H1 (cell line): ENCODE results near the gene R3HDM2. TPM values are rescaled to one million over a fixed set of nuclear protein-coding genes. Genes with fewer than 3 reads are reported as not detected.

Experiments
- CTCF ChIA-PET: fragments of 300-600 bp; sonication (Branson Sonifier 250); formaldehyde crosslinking; loops from one replicate; lab custom pipeline; 2021; ENCODE audit not compliant: partially characterized antibody; lab: Charles Lee
- POLR2A ChIA-PET: fragments of 300-600 bp; sonication (Branson Sonifier 250); formaldehyde crosslinking; loops from one replicate; lab custom pipeline; 2021; ENCODE audit warnings: inconsistent platforms; ENCODE audit not compliant: partially characterized antibody; lab: Charles Lee
- DNase-seq, 2 experiments: peaks; one replicate each; pipeline versions ENCODE4 v3.0.0 to v3.0.0-alpha.2; 2010 to 2022; ENCODE audit warnings: low spot score in 2 of 2, low read depth in 1 of 2, mixed read lengths in 1 of 2
- FAIRE-seq: peaks from 2 replicates; lab custom pipeline; 2011; peaks lifted over from hg19 to GRCh38; lab: Jason Lieb, UNC
- H2AFZ ChIP-seq: 2 replicates; pipeline ENCODE4 v1.8.1; 2012; ENCODE audit warnings: low read length, inconsistent platforms
- H2AK5ac ChIP-seq: 2 replicates; pipeline ENCODE4 v1.6.1; 2013; ENCODE audit warnings: low read depth, low read length
- H2BK120ac ChIP-seq: replicated peaks from 2 replicates; pipeline ENCODE3; 2013; ENCODE audit warnings: low read depth, low read length, inconsistent platforms
- H2BK12ac ChIP-seq: 2 replicates; pipeline ENCODE4 v1.6.1; 2013; ENCODE audit warnings: low read depth, low read length
- H2BK15ac ChIP-seq: 2 replicates; pipeline ENCODE4 v1.6.1; 2013; ENCODE audit warnings: low read length
- H2BK20ac ChIP-seq: 2 replicates; pipeline ENCODE4 v1.6.1; 2013; ENCODE audit warnings: low read length
- H2BK5ac ChIP-seq: 2 replicates; pipeline ENCODE4 v1.6.1; 2013; ENCODE audit warnings: low read depth, low read length
- H3K14ac ChIP-seq: 2 replicates; pipeline ENCODE4 v1.6.1; 2013; ENCODE audit warnings: inconsistent platforms; ENCODE audit not compliant: insufficient read length
- H3K18ac ChIP-seq: 2 replicates; pipeline ENCODE4 v1.6.1; 2013; ENCODE audit warnings: low read length; ENCODE audit errors: extremely low read depth
- H3K23ac ChIP-seq: 2 replicates; pipeline ENCODE4 v1.6.1; 2013; ENCODE audit warnings: inconsistent platforms; ENCODE audit not compliant: insufficient read length
- H3K23me2 ChIP-seq: 2 replicates; pipeline ENCODE4 v1.6.1; 2013; ENCODE audit warnings: low read depth, low read length
- H3K27ac ChIP-seq: 2 replicates; pipeline ENCODE4 v1.6.1; 2011; ENCODE audit warnings: low read depth, low read length, inconsistent platforms
- H3K27me3 ChIP-seq, 4 experiments: replicated peaks in 1 of 4; 1 replicate in 1 of 4; 2 replicates in 3 of 4; pipeline versions ENCODE4 v1.6.1 to v1.8.1; 2011 to 2013; ENCODE audit warnings: low read length in 3 of 4, mild to moderate bottlenecking in 3 of 4, inconsistent platforms in 2 of 4, mixed read lengths in 2 of 4, moderate library complexity in 1 of 4; ENCODE audit not compliant: control insufficient read depth in 3 of 4, insufficient read depth in 3 of 4; ENCODE audit errors: extremely low read depth in 1 of 4
- H3K36me3 ChIP-seq, 4 experiments: 2 replicates each; pipeline versions ENCODE4 v1.6.1 to v1.8.1; 2011 to 2013; ENCODE audit warnings: mild to moderate bottlenecking in 4 of 4, low read length in 3 of 4, moderate library complexity in 2 of 4, control low read depth in 1 of 4, inconsistent platforms in 1 of 4; ENCODE audit not compliant: insufficient read depth in 4 of 4, control insufficient read depth in 2 of 4
- H3K4ac ChIP-seq: replicated peaks from 2 replicates; pipeline ENCODE3; 2013; ENCODE audit warnings: low read length, low read depth, mixed read lengths, inconsistent platforms; ENCODE audit not compliant: insufficient read length
- H3K4me1 ChIP-seq, 4 experiments: replicated peaks in 1 of 4; 1 replicate in 1 of 4; 2 replicates in 3 of 4; pipeline versions ENCODE4 v1.6.1 to v1.8.1; 2011 to 2013; ENCODE audit warnings: low read length in 3 of 4, inconsistent platforms in 2 of 4, mixed read lengths in 1 of 4; ENCODE audit not compliant: insufficient read depth in 4 of 4, control insufficient read depth in 3 of 4
- H3K4me2 ChIP-seq, 2 experiments: 2 replicates each; pipeline versions ENCODE4 v1.6.1 to v1.8.1; 2011 to 2013; ENCODE audit warnings: low read depth in 2 of 2, low read length in 2 of 2, control low read depth in 1 of 2, inconsistent platforms in 1 of 2, mild to moderate bottlenecking in 1 of 2; ENCODE audit not compliant: insufficient read depth in 1 of 2
- H3K4me3 ChIP-seq, 4 experiments: fragments of 200-600, 300-600 bp in 1 of 4; sonication (generic), shearing (Covaris generic), sonication (Bioruptor Twin) in 1 of 4; 2 replicates each; pipeline versions ENCODE4 v1.5.1 to v1.8.1; 2011 to 2016; ENCODE audit warnings: low read length in 4 of 4, low read depth in 3 of 4, control low read depth in 2 of 4, inconsistent platforms in 2 of 4, mild to moderate bottlenecking in 2 of 4, mixed read lengths in 1 of 4, moderate library complexity in 1 of 4; ENCODE audit not compliant: insufficient read depth in 2 of 4; ENCODE audit errors: extremely low read depth in 1 of 4
- H3K56ac ChIP-seq: replicated peaks from 2 replicates; pipeline ENCODE3; 2013; ENCODE audit warnings: low read depth, mild to moderate bottlenecking, mixed read lengths, low read length, inconsistent platforms; ENCODE audit not compliant: insufficient read length
- H3K79me1 ChIP-seq: 2 replicates; pipeline ENCODE4 v1.6.1; 2013; ENCODE audit warnings: low read depth, low read length, control low read depth
- H3K79me2 ChIP-seq, 2 experiments: 2 replicates each; pipeline versions ENCODE4 v1.6.1 to v1.8.1; 2012 to 2013; ENCODE audit warnings: low read length in 2 of 2, mild to moderate bottlenecking in 2 of 2, inconsistent platforms in 1 of 2; ENCODE audit not compliant: insufficient read depth in 2 of 2, control insufficient read depth in 1 of 2
- H3K9ac ChIP-seq, 4 experiments: replicated peaks in 1 of 4; 1 replicate in 1 of 4; 2 replicates in 3 of 4; pipeline versions ENCODE4 v1.6.1 to v1.8.1; 2011 to 2013; ENCODE audit warnings: low read depth in 3 of 4, low read length in 3 of 4, control low read depth in 2 of 4, mild to moderate bottlenecking in 2 of 4, moderate library complexity in 2 of 4, inconsistent platforms in 1 of 4; ENCODE audit errors: extremely low read depth in 1 of 4
- H3K9me3 ChIP-seq, 2 experiments: 2 replicates each; pipeline versions ENCODE4 v1.6.1 to v1.8.1; 2012 to 2013; ENCODE audit warnings: mild to moderate bottlenecking in 2 of 2, moderate library complexity in 2 of 2, control low read depth in 1 of 2, inconsistent platforms in 1 of 2, low read depth in 1 of 2, low read length in 1 of 2, mixed read lengths in 1 of 2; ENCODE audit not compliant: insufficient read depth in 2 of 2
- H4K20me1 ChIP-seq, 2 experiments: replicated peaks in 1 of 2; 2 replicates each; pipeline versions ENCODE3 to v1.8.1; 2011 to 2013; ENCODE audit warnings: inconsistent platforms in 2 of 2, low read length in 2 of 2, mild to moderate bottlenecking in 1 of 2; ENCODE audit not compliant: insufficient read depth in 2 of 2, control insufficient read depth in 1 of 2
- H4K5ac ChIP-seq: 2 replicates; pipeline ENCODE4 v1.6.1; 2013; ENCODE audit warnings: low read length, low read depth, mixed read lengths, inconsistent platforms; ENCODE audit not compliant: insufficient read length
- H4K8ac ChIP-seq: 2 replicates; pipeline ENCODE4 v1.8.0; 2013; ENCODE audit warnings: mild to moderate bottlenecking, moderate library complexity, low read length, inconsistent platforms; ENCODE audit not compliant: insufficient read depth; ENCODE audit errors: extremely low read depth
- H4K91ac ChIP-seq: replicated peaks from 2 replicates; pipeline ENCODE3; 2013; ENCODE audit warnings: low read length, mixed read lengths, inconsistent platforms; ENCODE audit not compliant: insufficient read length
- ASH2L ChIP-seq: fragments of 200-600, 300-600 bp; sonication (generic); IDR thresholded peaks from one replicate; pipeline ENCODE4 v1.7.1; 2017; ENCODE audit warnings: low read length
- CTCF ChIP-seq, 3 experiments: IDR thresholded peaks; 1 replicate in 2 of 3; 2 replicates in 1 of 3; pipeline versions ENCODE4 v1.5.1 to v1.6.1; 2011; ENCODE audit warnings: low read length in 3 of 3, mild to moderate bottlenecking in 3 of 3, inconsistent platforms in 2 of 3, low read depth in 1 of 3, moderate library complexity in 1 of 3; ENCODE audit not compliant: insufficient read depth in 1 of 3; ENCODE audit errors: control extremely low read depth in 1 of 3
- HDAC6 ChIP-seq: IDR thresholded peaks from one replicate; pipeline ENCODE4 v1.7.1; 2012; ENCODE audit warnings: low read depth, mild to moderate bottlenecking, inconsistent platforms, low read length, moderate library complexity
- MAFK ChIP-seq: IDR thresholded peaks from 2 replicates; pipeline ENCODE4 v1.6.1; 2012; ENCODE audit warnings: low read depth, mild to moderate bottlenecking, improper control_type of control experiment, low read length
- NRF1 ChIP-seq: IDR thresholded peaks from 2 replicates; pipeline ENCODE4 v1.6.1; 2011; ENCODE audit warnings: mild to moderate bottlenecking, low read depth, low read length, improper control_type of control experiment
- RNF2 ChIP-seq: fragments of 200-900, 300-1000 bp; sonication (generic); IDR thresholded peaks from 2 replicates; pipeline ENCODE4 v1.7.1; 2016; ENCODE audit warnings: borderline replicate concordance, low read depth, mild to moderate bottlenecking, antibody characterized with exemption, low read length; ENCODE audit not compliant: poor library complexity, severe bottlenecking; ENCODE audit errors: missing control alignments
- SIX5 ChIP-seq: IDR thresholded peaks from 2 replicates; pipeline ENCODE4 v1.6.1; 2011; ENCODE audit warnings: mild to moderate bottlenecking, low read depth, low read length
- SP1 ChIP-seq: IDR thresholded peaks from 2 replicates; pipeline ENCODE4 v1.6.1; 2011; ENCODE audit warnings: low read depth, low read length
- SUZ12 ChIP-seq: fragments of 200-600 bp; sonication (generic); IDR thresholded peaks from 2 replicates; pipeline ENCODE4 v1.6.1; 2012; ENCODE audit warnings: mild to moderate bottlenecking, inconsistent platforms, low read length, moderate library complexity, mixed read lengths
- ZNF274 ChIP-seq: IDR thresholded peaks from 2 replicates; pipeline ENCODE4 v1.7.0; 2012; ENCODE audit warnings: low read length, borderline replicate concordance; ENCODE audit errors: extremely low read depth
- WGBS, 2 experiments: shearing (Covaris generic) in 1 of 2; methylation state at CpG; one replicate each; pipeline versions ENCODE4 v1.1.6 to v1.1.7; 2013 to 2015; ENCODE audit warnings: low lambda C conversion rate in 2 of 2, mixed read lengths in 2 of 2, inconsistent platforms in 1 of 2, low coverage in 1 of 2, missing lambda C conversion rate in 1 of 2; ENCODE audit not compliant: insufficient replicate concordance in 2 of 2, insufficient coverage in 1 of 2, insufficient read length in 1 of 2; ENCODE audit errors: extremely low coverage in 1 of 2, missing lambda C conversion rate in 1 of 2; 5-methylcytosine and 5-hydroxymethylcytosine counted together
- polyA plus RNA-seq, 7 experiments: library from polyadenylated mRNA; depleted of rRNA in 3 of 7; stranded (reverse) in 5 of 7; unstranded in 2 of 7; fragments of >200 nt in 5 of 7; fragments of 200-250 nt in 2 of 7; gene quantifications; 1 replicate in 5 of 7; 2 replicates in 1 of 7; 4 replicates in 1 of 7; pipeline versions ENCODE4 v1.2.1 to v1.2.3, GENCODE V29; 2011 to 2013; ENCODE audit warnings: missing spikeins in 2 of 7, mixed read lengths in 2 of 7
- total RNA-seq: library from RNA; stranded (reverse); fragmentation: NEBNext Ultra II Directional; extraction: Animal tissue kit (Norgen Biotek cat#: 25700); gene quantifications from 2 replicates; pipeline ENCODE4 v1.2.1, GENCODE V29; 2021

R3HDM2 gene
- total and polyA plus RNA-seq, 2 of the 8 experiments (the other 6 are each of a cell fraction or from before 2014, with no cell fraction given) = 25.6 to 27.0 TPM

- H3K79me1 ChIP-seq = peaks cover 3% of the 10 kb centered on the region
- no peak overlapping the region for H2BK5ac ChIP-seq
- peaks cover 0 to 14% of the 10 kb centered on the region in 2 experiments; a peak in 2 of 4 replicates for H3K79me2 ChIP-seq
- no peak overlapping the region; a peak in 1 of 7 replicates for H3K9ac ChIP-seq
- H4K20me1 ChIP-seq = no peaks in the 10 kb centered on the region
- peak overlapping the region; percentile 37 to 57; a peak in 2 of 4 replicates for H3K4me2 ChIP-seq
- H2BK12ac ChIP-seq = no peak overlapping the region
- no peaks in the 10 kb centered on the region for H3K36me3 ChIP-seq
- H3K27me3 ChIP-seq = no peaks in the 10 kb centered on the region
- peaks cover 0 to 5% (median 2%) of the 10 kb centered on the region in 4 experiments; a peak in 5 of 7 replicates for H3K4me1 ChIP-seq
- FAIRE-seq (no peak), DNase-seq (no peak)
- no peak overlapping the region for H3K4ac ChIP-seq
- no peaks in the 10 kb centered on the region for H3K9me3 ChIP-seq
- 93% methylated on average over 11 of the region's 11 CpGs; no CpG with 5 or more reads in 1 of the 2 experiments for WGBS, 2 experiments
- H3K56ac ChIP-seq = no peak overlapping the region
- H3K23ac ChIP-seq = no peak overlapping the region
- no peak overlapping the region for H3K14ac ChIP-seq
- peaks cover 3% of the 10 kb centered on the region; the same call in 1 of the 2 replicates for H3K23me2 ChIP-seq
- no peak overlapping the region for H4K8ac ChIP-seq
- no peak overlapping the region for H4K91ac ChIP-seq
- no peak overlapping the region for H3K27ac ChIP-seq
- POLR2A ChIA-PET = interaction anchor here (0.9 to 13.2 kb wide), 2 partner anchors 12 to 19 kb away, joined by 3 to 168 read pairs; partner anchors contain the start of gene INHBE
- no peak overlapping the region for H2AK5ac ChIP-seq
- no peak overlapping the region for H2BK15ac ChIP-seq
- H3K18ac ChIP-seq = no peak overlapping the region
- peak overlapping the region in 1 of 4 experiments; percentile 69; a peak in 2 of 8 replicates for H3K4me3 ChIP-seq
- no peak overlapping the region for H2BK120ac ChIP-seq
- H4K5ac ChIP-seq = no peak overlapping the region
- no peak overlapping the region for H2BK20ac ChIP-seq
- 0 out of 2 replicates have a peak overlapping the region, but pooled peaks have one; percentile 31 for H2AFZ ChIP-seq
- CTCF ChIA-PET = interaction anchor here (1.3 to 7.7 kb wide), 4 partner anchors 21 to 218 kb away, joined by 3 to 112 read pairs (median 4); partner anchors contain the start of gene INHBE
- TF ChIP-seq HDAC6 = no peak
- no peak for TF ChIP-seq NRF1
- no peak for TF ChIP-seq ZNF274
- TF ChIP-seq CTCF (IDR thresholded peaks at IDR 0.05; ENCODE audit: control extremely low read depth in 1 of 3, insufficient read depth in 1 of 3, low read depth in 1 of 3, low read length in 3 of 3) = no peak
- TF ChIP-seq SUZ12 = no peak
- TF ChIP-seq ASH2L = no peak
- no peak for TF ChIP-seq SP1
- no peak for TF ChIP-seq MAFK
- no peak for TF ChIP-seq RNF2
- TF ChIP-seq SIX5 = no peak
Observed at GRCh38 chr12:57431654-57432188, 878 bp upstream of the R3HDM2 start.
